Measurements from ENCODE around the gene CHCHD10. TPM values are rescaled to one million over a fixed set of nuclear protein-coding genes. Genes with fewer than 3 reads are reported as not detected.
A peak's percentile ranks its signal among the peaks of the same experiment; 100 is the strongest.

The CHCHD10 gene
- total RNA-seq, 1 donor from 2014 or later: 3.7 TPM

- no peaks in the 10 kb centered on the region for H3K27me3 ChIP-seq (ENCODE audit: control insufficient read depth in 3 of 3, insufficient read depth in 3 of 3, low read length in 3 of 3)
- peaks cover 36 to 47% (median 44%) of the 10 kb centered on the region in 3 donors for H3K4me1 ChIP-seq (ENCODE audit: control insufficient read depth in 3 of 3, insufficient read depth in 3 of 3, low read length in 3 of 3)
- H3K36me3 ChIP-seq (ENCODE audit: control insufficient read depth in 3 of 3, insufficient read depth in 3 of 3, low read length in 3 of 3): peaks cover 3 to 21% (median 8%) of the 10 kb centered on the region in 3 donors
- H3K27ac ChIP-seq (ENCODE audit: low read depth, low read length): no peak overlapping the region
- H3K9ac ChIP-seq (ENCODE audit: low read depth in 1 of 3, low read length in 3 of 3): peak overlapping the region in 1 of 3 donors; percentile 20
- no peaks in the 10 kb centered on the region for H3K9me3 ChIP-seq (ENCODE audit: control insufficient read depth in 3 of 3, low read length in 3 of 3)
- no peak overlapping the region for H3K4me3 ChIP-seq (ENCODE audit: low read length in 3 of 3)
These were observed 4.2 kb downstream of the CHCHD10 start for GRCh38 chr22:23763579-23763945.

GRCh38 chr22:23762842-23763578 is 4.8 kb downstream of the CHCHD10 start, which contains the start of gene C22orf15:
C22orf15 (plus strand) TSS chr22:23762990; CDS start chr22:23763307, 317 bp downstream.
- no peaks in the 10 kb centered on the region for H3K27me3 ChIP-seq (ENCODE audit: control insufficient read depth in 3 of 3, insufficient read depth in 3 of 3, low read length in 3 of 3)
- H3K9me3 ChIP-seq (ENCODE audit: control insufficient read depth in 3 of 3, low read length in 3 of 3): no peaks in the 10 kb centered on the region
- H3K27ac ChIP-seq (ENCODE audit: low read depth, low read length): no peak within 1 kb of the TSS
- H3K4me3 ChIP-seq (ENCODE audit: low read length in 3 of 3): no peak within 1 kb of the TSS
- peak within 1 kb of the TSS in 1 of 3 donors; percentile 20 for H3K9ac ChIP-seq (ENCODE audit: low read depth in 1 of 3, low read length in 3 of 3)
- peaks cover 3 to 21% (median 8%) of the 10 kb centered on the region in 3 donors for H3K36me3 ChIP-seq (ENCODE audit: control insufficient read depth in 3 of 3, insufficient read depth in 3 of 3, low read length in 3 of 3)
- peaks cover 35 to 42% (median 39%) of the 10 kb centered on the region in 3 donors for H3K4me1 ChIP-seq (ENCODE audit: control insufficient read depth in 3 of 3, insufficient read depth in 3 of 3, low read length in 3 of 3)

GRCh38 chr22:23760056-23760455 is 7.7 kb downstream of the CHCHD10 start:
- no peak overlapping the region for H3K4me3 ChIP-seq (ENCODE audit: low read length in 3 of 3)
- no peaks in the 10 kb centered on the region for H3K9me3 ChIP-seq (ENCODE audit: control insufficient read depth in 3 of 3, low read length in 3 of 3)
- peaks cover 20 to 22% (median 20%) of the 10 kb centered on the region in 3 donors for H3K4me1 ChIP-seq (ENCODE audit: control insufficient read depth in 3 of 3, insufficient read depth in 3 of 3, low read length in 3 of 3)
- H3K9ac ChIP-seq (ENCODE audit: low read depth in 1 of 3, low read length in 3 of 3): peak overlapping the region in 1 of 3 donors; percentile 12
- H3K36me3 ChIP-seq (ENCODE audit: control insufficient read depth in 3 of 3, insufficient read depth in 3 of 3, low read length in 3 of 3): peaks cover 0 to 12% (median 8%) of the 10 kb centered on the region in 3 donors
- no peaks in the 10 kb centered on the region for H3K27me3 ChIP-seq (ENCODE audit: control insufficient read depth in 3 of 3, insufficient read depth in 3 of 3, low read length in 3 of 3)
- no peak overlapping the region for H3K27ac ChIP-seq (ENCODE audit: low read depth, low read length)

GRCh38 chr22:23759566-23759965 is 8.2 kb downstream of the CHCHD10 start:
- Histone ChIP-seq H3K9ac (ENCODE audit: low read depth in 1 of 3, low read length in 3 of 3) (no peak overlapping the region), H3K27me3 (ENCODE audit: control insufficient read depth in 3 of 3, insufficient read depth in 3 of 3, low read length in 3 of 3) (no peaks in the 10 kb centered on the region), H3K9me3 (ENCODE audit: control insufficient read depth in 3 of 3, low read length in 3 of 3) (no peaks in the 10 kb centered on the region), H3K27ac (ENCODE audit: low read depth, low read length) (no peak overlapping the region), H3K36me3 (ENCODE audit: control insufficient read depth in 3 of 3, insufficient read depth in 3 of 3, low read length in 3 of 3) (peaks cover 0 to 8% (median 7%) of the 10 kb centered on the region in 3 donors), H3K4me1 (ENCODE audit: control insufficient read depth in 3 of 3, insufficient read depth in 3 of 3, low read length in 3 of 3) (peaks cover 15 to 17% (median 16%) of the 10 kb centered on the region in 3 donors), H3K4me3 (ENCODE audit: low read length in 3 of 3) (no peak overlapping the region)

GRCh38 chr22:23756891-23757290 is 10.9 kb downstream of the CHCHD10 start:
- no peak overlapping the region for H3K4me3 ChIP-seq (ENCODE audit: low read length in 3 of 3)
- no peak overlapping the region for H3K9ac ChIP-seq (ENCODE audit: low read depth in 1 of 3, low read length in 3 of 3)
- H3K27me3 ChIP-seq (ENCODE audit: control insufficient read depth in 3 of 3, insufficient read depth in 3 of 3, low read length in 3 of 3): no peaks in the 10 kb centered on the region
- no peaks in the 10 kb centered on the region for H3K9me3 ChIP-seq (ENCODE audit: control insufficient read depth in 3 of 3, low read length in 3 of 3)
- no peaks in the 10 kb centered on the region for H3K36me3 ChIP-seq (ENCODE audit: control insufficient read depth in 3 of 3, insufficient read depth in 3 of 3, low read length in 3 of 3)
- H3K27ac ChIP-seq (ENCODE audit: low read depth, low read length): no peak overlapping the region
- H3K4me1 ChIP-seq (ENCODE audit: control insufficient read depth in 3 of 3, insufficient read depth in 3 of 3, low read length in 3 of 3): no peaks in the 10 kb centered on the region

GRCh38 chr22:23755711-23756110 is 12.1 kb downstream of the CHCHD10 start:
- Histone ChIP-seq H3K27me3 (ENCODE audit: control insufficient read depth in 3 of 3, insufficient read depth in 3 of 3, low read length in 3 of 3) (no peaks in the 10 kb centered on the region), H3K36me3 (ENCODE audit: control insufficient read depth in 3 of 3, insufficient read depth in 3 of 3, low read length in 3 of 3) (no peaks in the 10 kb centered on the region), H3K27ac (ENCODE audit: low read depth, low read length) (no peak overlapping the region), H3K9ac (ENCODE audit: low read depth in 1 of 3, low read length in 3 of 3) (no peak overlapping the region), H3K9me3 (ENCODE audit: control insufficient read depth in 3 of 3, low read length in 3 of 3) (no peaks in the 10 kb centered on the region), H3K4me3 (ENCODE audit: low read length in 3 of 3) (no peak overlapping the region), H3K4me1 (ENCODE audit: control insufficient read depth in 3 of 3, insufficient read depth in 3 of 3, low read length in 3 of 3) (peaks cover 5 to 7% (median 6%) of the 10 kb centered on the region in 3 donors)

- Histone ChIP-seq H3K4me1 (ENCODE audit: control insufficient read depth in 3 of 3, insufficient read depth in 3 of 3, low read length in 3 of 3) (peaks cover 5 to 12% (median 6%) of the 10 kb centered on the region in 3 donors), H3K36me3 (ENCODE audit: control insufficient read depth in 3 of 3, insufficient read depth in 3 of 3, low read length in 3 of 3) (no peaks in the 10 kb centered on the region), H3K9ac (ENCODE audit: low read depth in 1 of 3, low read length in 3 of 3) (no peak overlapping the region), H3K4me3 (ENCODE audit: low read length in 3 of 3) (no peak overlapping the region), H3K27me3 (ENCODE audit: control insufficient read depth in 3 of 3, insufficient read depth in 3 of 3, low read length in 3 of 3) (no peaks in the 10 kb centered on the region), H3K9me3 (ENCODE audit: control insufficient read depth in 3 of 3, low read length in 3 of 3) (no peaks in the 10 kb centered on the region), H3K27ac (ENCODE audit: low read depth, low read length) (no peak overlapping the region)
These were observed 12.7 kb downstream of the CHCHD10 start for GRCh38 chr22:23754980-23755636.

GRCh38 chr22:23754220-23754919 is 13.4 kb downstream of the CHCHD10 start, which contains the start of gene VPREB3:
VPREB3 (minus strand) TSS chr22:23754425; CDS start chr22:23754363, 62 bp downstream.
- Histone ChIP-seq H3K9me3 (ENCODE audit: control insufficient read depth in 3 of 3, low read length in 3 of 3) (no peaks in the 10 kb centered on the region), H3K27ac (ENCODE audit: low read depth, low read length) (no peak within 1 kb of the TSS), H3K27me3 (ENCODE audit: control insufficient read depth in 3 of 3, insufficient read depth in 3 of 3, low read length in 3 of 3) (no peaks in the 10 kb centered on the region), H3K36me3 (ENCODE audit: control insufficient read depth in 3 of 3, insufficient read depth in 3 of 3, low read length in 3 of 3) (no peaks in the 10 kb centered on the region), H3K9ac (ENCODE audit: low read depth in 1 of 3, low read length in 3 of 3) (no peak within 1 kb of the TSS), H3K4me3 (ENCODE audit: low read length in 3 of 3) (no peak within 1 kb of the TSS), H3K4me1 (ENCODE audit: control insufficient read depth in 3 of 3, insufficient read depth in 3 of 3, low read length in 3 of 3) (peaks cover 5 to 17% (median 11%) of the 10 kb centered on the region in 3 donors)

- H3K27me3 ChIP-seq (ENCODE audit: control insufficient read depth in 3 of 3, insufficient read depth in 3 of 3, low read length in 3 of 3): no peaks in the 10 kb centered on the region
- no peaks in the 10 kb centered on the region for H3K36me3 ChIP-seq (ENCODE audit: control insufficient read depth in 3 of 3, insufficient read depth in 3 of 3, low read length in 3 of 3)
- H3K4me1 ChIP-seq (ENCODE audit: control insufficient read depth in 3 of 3, insufficient read depth in 3 of 3, low read length in 3 of 3): peaks cover 5 to 17% (median 11%) of the 10 kb centered on the region in 3 donors
- no peak overlapping the region for H3K27ac ChIP-seq (ENCODE audit: low read depth, low read length)
- H3K4me3 ChIP-seq (ENCODE audit: low read length in 3 of 3): no peak overlapping the region
- no peak overlapping the region for H3K9ac ChIP-seq (ENCODE audit: low read depth in 1 of 3, low read length in 3 of 3)
- no peaks in the 10 kb centered on the region for H3K9me3 ChIP-seq (ENCODE audit: control insufficient read depth in 3 of 3, low read length in 3 of 3)
These were observed 14.4 kb downstream of the CHCHD10 start for GRCh38 chr22:23753385-23753784.

All from skeletal muscle tissue (tissue), 4 donors.